ENCODE measurements around the gene KCNT1.

The KCNT1 gene

GRCh38 chr9:135769489-135770202 lies 67.7 kb downstream of the KCNT1 start:
- no peak for DNase-seq

- DNase-seq, result no peak
Observed at GRCh38 chr9:135770203-135770535, 68.2 kb downstream of the KCNT1 start.

- DNase-seq, result no peak
Observed at GRCh38 chr9:135770771-135771170, 68.8 kb downstream of the KCNT1 start.

GRCh38 chr9:135771401-135772051 lies 69.5 kb downstream of the KCNT1 start:
- no peak for DNase-seq

GRCh38 chr9:135772056-135772646 lies 70.2 kb downstream of the KCNT1 start:
- no peak for DNase-seq

- no peak for DNase-seq
Observed at GRCh38 chr9:135772702-135773493, 70.9 kb downstream of the KCNT1 start.

- DNase-seq, result no peak
Observed at GRCh38 chr9:135773530-135774238, 71.7 kb downstream of the KCNT1 start.

GRCh38 chr9:135774239-135774747 lies 72.3 kb downstream of the KCNT1 start:
- no peak for DNase-seq

GRCh38 chr9:135774794-135775525 lies 73.0 kb downstream of the KCNT1 start:
- DNase-seq, result no peak

- DNase-seq, result no peak
Observed at GRCh38 chr9:135775911-135776310, 73.9 kb downstream of the KCNT1 start.

GRCh38 chr9:135776893-135777622 lies 75.1 kb downstream of the KCNT1 start:
- DNase-seq, result no peak

GRCh38 chr9:135777623-135778177 lies 75.7 kb downstream of the KCNT1 start:
- no peak for DNase-seq

- DNase-seq, result no peak
Observed at GRCh38 chr9:135778421-135778820, 76.4 kb downstream of the KCNT1 start.

- DNase-seq, result no peak
Observed at GRCh38 chr9:135779571-135779970, 77.6 kb downstream of the KCNT1 start.

GRCh38 chr9:135780086-135780485 lies 78.1 kb downstream of the KCNT1 start:
- DNase-seq, result no peak

GRCh38 chr9:135780626-135781025 lies 78.6 kb downstream of the KCNT1 start:
- no peak for DNase-seq

GRCh38 chr9:135782946-135783345 lies 81.0 kb downstream of the KCNT1 start:
- no peak for DNase-seq

GRCh38 chr9:135783540-135784245 lies 81.7 kb downstream of the KCNT1 start:
- DNase-seq, result no peak

- DNase-seq, result no peak
Observed at GRCh38 chr9:135785013-135785575, 83.1 kb downstream of the KCNT1 start.

GRCh38 chr9:135786146-135786690 lies 84.2 kb downstream of the KCNT1 start:
- no peak for DNase-seq

All from activated naive CD4-positive, alpha-beta T cell treated with anti-CD3 and anti-CD28 coated beads, Interleukin-2, amount 50 U/mL, for 16 hours (primary cell).